K562 (cell line): ENCODE results near the gene PPM1L. TPM values are rescaled to one million over a fixed set of nuclear protein-coding genes. Genes with fewer than 3 reads are reported as not detected.

Experiments used
- ATAC-seq: fragments of 200-7000 bp; cut with Tn5 transposase; 3 replicates; pipeline ENCODE4 v1.9.1; 2020; ENCODE audit warnings: moderate library complexity
- BruUV-seq: library from RNA; stranded (reverse); fragments of 400-500 nt; replicated peaks from 2 replicates; lab custom pipeline; 2021; lab: Mats Ljungman, UMichigan
- CTCF ChIA-PET: fragments of 300-600 bp; formaldehyde crosslinking; extraction: SDS; loops from one replicate; lab custom pipeline; 2021; ENCODE audit warnings: low intra/inter-chr PET ratio; lab: Yijun Ruan, JAX
- POLR2A ChIA-PET: fragments of 300-600, 350-650 bp; sonication (Branson Sonifier 250); formaldehyde crosslinking; extraction: SDS; loops from one replicate; lab custom pipeline; 2021; ENCODE audit warnings: antibody characterized with exemption, inconsistent platforms; lab: Yijun Ruan, JAX
- DNase-seq, 4 experiments: peaks; one replicate each; pipeline versions ENCODE4 v3.0.0 to v3.0.0-alpha.2; 2011 to 2018; ENCODE audit warnings: low spot score in 3 of 4, mixed read lengths in 3 of 4; ENCODE audit errors: extremely low read depth in 1 of 4
- FAIRE-seq: peaks from 2 replicates; lab custom pipeline; 2011; peaks lifted over from hg19 to GRCh38; lab: Jason Lieb, UNC
- H2AFZ ChIP-seq: 2 replicates; pipeline ENCODE4 v1.6.0; 2011; ENCODE audit warnings: low read depth, low read length, control low read depth, inconsistent platforms
- H3K27ac ChIP-seq: fragments of 200-600 bp; 3 replicates; pipeline ENCODE4 v1.8.0; 2011; ENCODE audit warnings: low read depth, mild to moderate bottlenecking, control low read depth, inconsistent platforms, low read length, moderate library complexity, mixed read lengths; ENCODE audit errors: extremely low read depth
- H3K27me3 ChIP-seq, 2 experiments: fragments of 300-600 bp in 1 of 2; 2 replicates in 1 of 2; 3 replicates in 1 of 2; pipeline versions ENCODE4 v1.6.0 to v1.8.0; 2011; ENCODE audit warnings: inconsistent platforms in 2 of 2, low read length in 2 of 2, mild to moderate bottlenecking in 1 of 2, mixed read lengths in 1 of 2, moderate library complexity in 1 of 2; ENCODE audit not compliant: control insufficient read depth in 2 of 2, insufficient read depth in 2 of 2
- H3K36me3 ChIP-seq: fragments of 300-600 bp; 3 replicates; pipeline ENCODE4 v1.8.0; 2011; ENCODE audit warnings: mild to moderate bottlenecking, low read length, inconsistent platforms; ENCODE audit not compliant: control insufficient read depth, insufficient read depth
- H3K4me1 ChIP-seq, 2 experiments: fragments of 200-600 bp in 1 of 2; replicated peaks in 1 of 2; 2 replicates in 1 of 2; 3 replicates in 1 of 2; pipeline versions ENCODE4 v1.5.1 to v1.8.0; 2011; ENCODE audit warnings: inconsistent platforms in 2 of 2, low read length in 2 of 2, mild to moderate bottlenecking in 1 of 2, mixed read lengths in 1 of 2, moderate library complexity in 1 of 2; ENCODE audit not compliant: control insufficient read depth in 2 of 2, insufficient read depth in 2 of 2
- H3K4me2 ChIP-seq: 2 replicates; pipeline ENCODE4 v1.6.1; 2011; ENCODE audit warnings: low read length, control low read depth, inconsistent platforms, mixed read lengths; ENCODE audit not compliant: insufficient read depth
- H3K4me3 ChIP-seq: fragments of 200-600 bp; sonication (generic), shearing (Covaris generic); 2 replicates; pipeline ENCODE4 v1.5.1; 2016; ENCODE audit warnings: control low read depth, inconsistent platforms
- H3K79me2 ChIP-seq: fragments of 200-600 bp; 3 replicates; pipeline ENCODE4 v1.8.0; 2011; ENCODE audit warnings: low read length, inconsistent platforms; ENCODE audit not compliant: control insufficient read depth, insufficient read depth
- H3K9ac ChIP-seq, 2 experiments: 2 replicates each; pipeline versions ENCODE4 v1.6.0 to v1.6.1; 2011; ENCODE audit warnings: low read depth in 2 of 2, low read length in 2 of 2, control low read depth in 1 of 2, inconsistent platforms in 1 of 2, mild to moderate bottlenecking in 1 of 2, mixed read lengths in 1 of 2; ENCODE audit not compliant: insufficient read depth in 1 of 2
- H3K9me1 ChIP-seq: one replicate; pipeline ENCODE4 v1.6.0; 2011; ENCODE audit warnings: inconsistent platforms, mild to moderate bottlenecking, low read length, moderate library complexity; ENCODE audit not compliant: control insufficient read depth, insufficient read depth
- H3K9me3 ChIP-seq: replicated peaks from 2 replicates; pipeline ENCODE4 v1.5.1; 2011; ENCODE audit warnings: low read depth, low read length, inconsistent platforms; ENCODE audit not compliant: control insufficient read depth, insufficient read depth
- H4K20me1 ChIP-seq: replicated peaks from 2 replicates; pipeline ENCODE4 v1.6.1; 2011; ENCODE audit warnings: low read length, inconsistent platforms, mixed read lengths; ENCODE audit not compliant: control insufficient read depth, insufficient read depth
- LARP7 ChIP-seq: fragments of 450-650 bp; IDR thresholded peaks from 2 replicates; pipeline ENCODE4 v1.6.1; 2016
- MIER1 ChIP-seq: fragments of 450-650 bp; IDR thresholded peaks from 2 replicates; pipeline ENCODE4 v1.6.1; 2016; ENCODE audit warnings: antibody characterized with exemption, mild to moderate bottlenecking, low read depth
- XRCC4 ChIP-seq: IDR thresholded peaks from one replicate; pipeline ENCODE4 v1.6.1; 2011; ENCODE audit not compliant: insufficient read depth, insufficient read length; ENCODE audit errors: extremely low read depth
- ZBTB26 ChIP-seq: fragments of 450-650 bp; formaldehyde crosslinking; IDR thresholded peaks from 2 replicates; pipeline ENCODE4 v1.4.0; 2022; ENCODE audit warnings: missing genetic modification characterization
- ZBTB34 ChIP-seq: fragments of 250-450 bp; sonication (Bioruptor Pico); IDR thresholded peaks from 2 replicates; pipeline ENCODE4 v1.8.0; 2021; ENCODE audit warnings: mild to moderate bottlenecking, moderate library complexity
- ZNF263 ChIP-seq: sonication (generic); formaldehyde crosslinking; IDR thresholded peaks from 2 replicates; pipeline ENCODE4 v1.8.0; 2022; ENCODE audit warnings: mild to moderate bottlenecking, missing genetic modification reagents, borderline replicate concordance
- WGBS: fragments of 100-300 bp; shearing (Covaris generic); methylation state at CpG from one replicate; pipeline ENCODE4 v1.1.6; 2016; ENCODE audit warnings: low coverage, mixed read lengths; ENCODE audit not compliant: insufficient coverage; ENCODE audit errors: missing lambda C conversion rate; 5-methylcytosine and 5-hydroxymethylcytosine counted together
- in situ Hi-C: fragments of 300-500 bp; cut with MboI; formaldehyde crosslinking; loops from 4 replicates; pipeline ENCODE4 v1.15.0; 2018; ENCODE audit warnings: inconsistent platforms, mixed read lengths
- intact Hi-C: fragments of 100-400 bp; cut with micrococcal nuclease; formaldehyde crosslinking; loops from 2 replicates; pipeline ENCODE4 v1.14.2; 2022
- polyA plus RNA-seq, 8 experiments: library from polyadenylated mRNA; depleted of rRNA in 4 of 8; stranded (reverse) in 5 of 8; unstranded in 3 of 8; fragments of >200 nt; fragmentation: Nextera tagmentation in 2 of 8; fragmentation: Illumina TruSeq in 1 of 8; extraction: Ambion mirVana in 2 of 8; extraction: Trizol in 1 of 8; gene quantifications; 2 replicates each; pipeline versions ENCODE4 v1.2.1 to v1.2.3, GENCODE V29; 2011 to 2014; ENCODE audit warnings: inconsistent platforms in 1 of 8, missing spikeins in 1 of 8
- total RNA-seq, 7 experiments: library from RNA; depleted of rRNA in 6 of 7; stranded (reverse); fragments of >200 nt in 6 of 7; fragmentation: Illumina TruSeq in 2 of 7; extraction: Trizol in 2 of 7; gene quantifications; 2 replicates each; pipeline versions ENCODE4 v1.2.1 to v1.2.3, GENCODE V29; 2011 to 2021; ENCODE audit warnings: low replicate concordance in 1 of 7
- TF ChIP-seq, protein P1 (sequence below): fragments of 250-450 bp; sonication (Bioruptor Pico); IDR thresholded peaks from 2 replicates; pipeline ENCODE4 v1.5.1; 2021; ENCODE audit warnings: mild to moderate bottlenecking

PPM1L gene
- total and polyA plus RNA-seq, 9 of the 15 experiments (the other 6 are each of a cell fraction or from before 2014, with no cell fraction given), result 0.01 to 0.41 (median 0.14) TPM

DNA sequence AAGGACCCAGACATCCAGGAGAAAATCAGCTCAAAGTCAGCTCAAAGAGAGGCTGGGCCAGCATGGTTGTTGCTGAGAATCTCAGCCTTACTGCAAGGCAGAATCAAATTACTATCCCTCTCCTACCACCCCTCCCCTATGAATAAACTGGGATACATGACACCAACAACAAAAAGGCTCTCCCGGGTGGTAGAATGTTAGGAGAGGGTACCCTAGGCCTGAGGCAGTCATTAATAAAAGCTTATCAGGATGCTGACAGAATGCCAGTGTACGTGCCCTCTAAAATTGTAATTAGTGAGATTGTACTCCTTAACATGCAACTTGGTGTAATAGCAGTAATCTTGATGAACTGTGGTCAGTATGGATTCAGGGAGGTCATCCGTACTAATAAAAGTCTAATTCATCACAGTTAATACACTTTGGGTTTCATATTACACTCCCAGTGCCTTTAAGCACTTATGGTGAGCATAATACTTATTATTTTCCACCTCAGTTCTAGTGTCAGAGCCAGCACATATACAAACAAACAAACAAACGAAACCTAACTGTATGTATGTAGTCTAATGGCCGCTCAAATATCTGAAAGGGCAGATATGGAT is 272.6 kb downstream of the PPM1L start:
- no peaks in the 10 kb centered on the region for H3K9me3 ChIP-seq
- CTCF ChIA-PET, result no interaction called here

More for the DNA sequence above, 272.6 kb downstream of the PPM1L start:
- Histone ChIP-seq H3K27me3 (no peaks in the 10 kb centered on the region), H2AFZ (no peak overlapping the region), H3K79me2 (no peaks in the 10 kb centered on the region), H3K27ac (no peak overlapping the region), H3K9ac (no peak overlapping the region), H3K4me3 (no peak overlapping the region), H3K9me1 (no peaks in the 10 kb centered on the region), H4K20me1 (no peaks in the 10 kb centered on the region), H3K4me1 (no peaks in the 10 kb centered on the region), H3K4me2 (no peak overlapping the region), H3K36me3 (no peaks in the 10 kb centered on the region)
- FAIRE-seq (no peak), DNase-seq (no peak), ATAC-seq (no peak)
- TF ChIP-seq, protein P1, sequence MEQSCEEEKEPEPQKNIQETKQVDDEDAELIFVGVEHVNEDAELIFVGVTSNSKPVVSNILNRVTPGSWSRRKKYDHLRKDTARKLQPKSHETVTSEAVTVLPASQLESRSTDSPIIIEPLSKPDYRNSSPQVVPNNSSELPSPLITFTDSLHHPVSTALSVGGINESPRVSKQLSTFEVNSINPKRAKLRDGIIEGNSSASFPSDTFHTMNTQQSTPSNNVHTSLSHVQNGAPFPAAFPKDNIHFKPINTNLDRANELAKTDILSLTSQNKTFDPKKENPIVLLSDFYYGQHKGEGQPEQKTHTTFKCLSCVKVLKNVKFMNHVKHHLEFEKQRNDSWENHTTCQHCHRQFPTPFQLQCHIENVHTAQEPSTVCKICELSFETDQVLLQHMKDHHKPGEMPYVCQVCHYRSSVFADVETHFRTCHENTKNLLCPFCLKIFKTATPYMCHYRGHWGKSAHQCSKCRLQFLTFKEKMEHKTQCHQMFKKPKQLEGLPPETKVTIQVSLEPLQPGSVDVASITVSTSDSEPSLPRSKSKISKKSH (CRISPR knock-in tag), result no peak
- TF ChIP-seq LARP7, result no peak
- TF ChIP-seq MIER1, result no peak
- TF ChIP-seq XRCC4, result no peak
- TF ChIP-seq ZBTB26 (CRISPR knock-in tag), result no peak
- no peak for TF ChIP-seq ZNF263 (CRISPR knock-in tag)
- TF ChIP-seq ZBTB34 (CRISPR knock-in tag), result no peak
- POLR2A ChIA-PET, result no interaction called here
- WGBS, result 5% methylated on average over 5 of the region's 5 CpGs
- no TSS peak for BruUV-seq
- in situ Hi-C loops, result no loop called here
- intact Hi-C loops, result no loop called here
